ENCODE results near the gene ZFAND4. TPM values are rescaled to one million over a fixed set of nuclear protein-coding genes. Genes with fewer than 3 reads are reported as not detected.
A peak's percentile ranks its signal among the peaks of the same experiment; 100 is the strongest.

The ZFAND4 gene
- total RNA-seq, 2 experiments from 2014 or later: 30.4 to 34.5 TPM

DNA sequence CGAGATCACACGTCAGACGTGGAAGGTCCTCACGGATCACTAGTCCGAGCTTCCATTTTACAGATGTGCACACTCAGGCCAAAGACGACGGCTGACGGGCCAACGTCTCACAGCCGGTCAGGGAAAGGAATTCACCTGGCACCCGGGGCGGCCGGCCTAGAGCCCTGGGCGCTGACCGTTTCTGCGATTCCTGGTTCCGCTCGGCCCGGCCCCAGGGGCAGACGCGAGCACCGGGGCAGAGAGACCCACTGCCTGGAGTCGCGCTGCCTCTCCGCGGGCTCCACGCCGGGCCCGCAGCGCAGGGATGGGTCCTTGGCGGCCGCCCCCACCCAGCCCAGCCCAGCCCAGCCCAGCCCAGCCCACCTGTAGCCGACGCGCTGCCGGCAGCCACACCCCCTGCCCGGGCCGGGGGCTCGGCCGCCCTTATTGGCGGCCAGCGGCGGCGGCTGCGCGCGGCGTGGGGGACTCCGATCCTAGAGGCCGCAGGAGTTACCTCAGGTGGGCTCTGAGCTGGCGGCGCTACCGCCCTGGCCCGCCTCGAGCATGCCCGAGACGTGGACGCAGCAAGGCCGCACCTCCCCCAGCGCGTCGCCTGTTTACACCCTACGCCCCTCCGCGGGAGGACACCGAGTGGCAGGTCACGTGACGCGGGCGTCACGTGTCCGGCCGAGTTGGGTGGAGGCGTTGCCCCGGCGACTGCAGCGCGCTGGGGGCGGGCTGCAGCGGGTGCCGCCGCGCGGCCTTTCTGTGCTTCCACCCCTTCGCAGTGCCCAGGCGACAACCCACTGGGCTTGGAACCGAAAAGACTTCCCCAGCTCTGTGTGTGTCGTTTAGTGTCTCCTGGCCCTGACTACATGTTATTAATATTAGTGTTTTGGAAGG lies 78.1 kb downstream of the ZFAND4 start:
- CTCF ChIA-PET: interaction anchor here (1.0 kb wide), 1 partner anchor 78 kb away, joined by 3 read pairs; the partner anchor contains the start of gene ZFAND4
- H3K27me3 Mint-ChIP-seq: peaks cover 4% of the 10 kb centered on the region
- Histone ChIP-seq H3K4me3 (ENCODE audit: low read length) (peak overlapping the region; percentile 94), H3K27me3 (ENCODE audit: control insufficient read depth in 1 of 2, insufficient read depth in 2 of 2, low read length in 2 of 2) (no peaks in the 10 kb centered on the region), H3K4me1 (ENCODE audit: insufficient read depth, low read length) (peaks cover 12% of the 10 kb centered on the region), H3K9me3 (ENCODE audit: control insufficient read depth in 1 of 2, insufficient read depth in 1 of 2, low read length in 2 of 2) (no peaks in the 10 kb centered on the region), H3K36me3 (ENCODE audit: insufficient read depth, low read length) (peaks cover 7% of the 10 kb centered on the region), H3K27ac (ENCODE audit: low read depth in 1 of 2, low read length in 2 of 2) (peak overlapping the region in 1 of 2 donors; percentile 40)
- H3K4me3 Mint-ChIP-seq: peak overlapping the region; percentile 97
- TF ChIP-seq, protein P1, sequence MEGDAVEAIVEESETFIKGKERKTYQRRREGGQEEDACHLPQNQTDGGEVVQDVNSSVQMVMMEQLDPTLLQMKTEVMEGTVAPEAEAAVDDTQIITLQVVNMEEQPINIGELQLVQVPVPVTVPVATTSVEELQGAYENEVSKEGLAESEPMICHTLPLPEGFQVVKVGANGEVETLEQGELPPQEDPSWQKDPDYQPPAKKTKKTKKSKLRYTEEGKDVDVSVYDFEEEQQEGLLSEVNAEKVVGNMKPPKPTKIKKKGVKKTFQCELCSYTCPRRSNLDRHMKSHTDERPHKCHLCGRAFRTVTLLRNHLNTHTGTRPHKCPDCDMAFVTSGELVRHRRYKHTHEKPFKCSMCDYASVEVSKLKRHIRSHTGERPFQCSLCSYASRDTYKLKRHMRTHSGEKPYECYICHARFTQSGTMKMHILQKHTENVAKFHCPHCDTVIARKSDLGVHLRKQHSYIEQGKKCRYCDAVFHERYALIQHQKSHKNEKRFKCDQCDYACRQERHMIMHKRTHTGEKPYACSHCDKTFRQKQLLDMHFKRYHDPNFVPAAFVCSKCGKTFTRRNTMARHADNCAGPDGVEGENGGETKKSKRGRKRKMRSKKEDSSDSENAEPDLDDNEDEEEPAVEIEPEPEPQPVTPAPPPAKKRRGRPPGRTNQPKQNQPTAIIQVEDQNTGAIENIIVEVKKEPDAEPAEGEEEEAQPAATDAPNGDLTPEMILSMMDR (IDR thresholded peaks at IDR 0.05): no peak
- no peaks in the 10 kb centered on the region for H3K9me3 Mint-ChIP-seq
- peaks cover 30% of the 10 kb centered on the region for H3K36me3 Mint-ChIP-seq (ENCODE audit: low read depth)
- POLR2A ChIA-PET: interaction anchor here (0.6 to 3.8 kb wide), 4 partner anchors 14 to 130 kb away, joined by 3 to 48 read pairs (median 8); partner anchors contain the start of gene ZFAND4
- DNase-seq (peak; percentile 75 to 95 (median 87)), ATAC-seq (ENCODE audit: poor library complexity) (peak; percentile 88)
- peak overlapping the region; percentile 87 for H3K27ac Mint-ChIP-seq
- peaks cover 46% of the 10 kb centered on the region for H3K4me1 Mint-ChIP-seq (ENCODE audit: low read depth)
- intact Hi-C loops (cut with DNase I, micrococcal nuclease): loop anchor here (2.0 to 5.0 kb wide), 3 partner anchors 14 to 122 kb away; partner anchors contain the start of gene ZFAND4 (in 1 of the 2)

DNA sequence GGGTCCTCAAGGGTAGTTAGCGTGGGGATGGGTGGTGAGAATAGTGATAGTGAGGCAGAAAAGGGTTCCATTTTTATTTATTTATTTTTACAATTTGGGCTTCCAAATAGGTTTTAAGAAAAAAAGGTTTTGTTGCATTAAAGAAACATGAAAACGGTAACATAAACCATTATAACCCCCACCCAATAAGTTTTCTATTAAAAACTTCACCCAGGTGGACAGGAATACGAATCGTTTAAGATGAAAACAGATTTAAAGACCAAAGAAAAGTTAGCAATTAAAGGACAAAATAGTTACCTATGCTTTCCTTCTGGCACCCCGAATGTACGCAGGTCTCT lies 78.7 kb downstream of the ZFAND4 start:
- no peak for DNase-seq
- Mint-ChIP-seq H3K27me3 (no peaks in the 10 kb centered on the region), H3K9me3 (peaks cover 2% of the 10 kb centered on the region), H3K36me3 (ENCODE audit: low read depth) (peaks cover 35% of the 10 kb centered on the region), H3K27ac (peak overlapping the region; percentile 87), H3K4me1 (ENCODE audit: low read depth) (peaks cover 46% of the 10 kb centered on the region), H3K4me3 (peak overlapping the region; percentile 97)
- intact Hi-C loops (cut with DNase I, micrococcal nuclease): loop anchor here (2.0 kb wide), 2 partner anchors 13 to 79 kb away; partner anchors contain the start of gene ZFAND4 (in 1 of the 2)
- ATAC-seq (ENCODE audit: poor library complexity): no peak
- H3K27ac ChIP-seq (ENCODE audit: low read depth in 1 of 2, low read length in 2 of 2): peak overlapping the region in 1 of 2 donors; percentile 40
- H3K4me1 ChIP-seq (ENCODE audit: insufficient read depth, low read length): peaks cover 12% of the 10 kb centered on the region
- no peaks in the 10 kb centered on the region for H3K9me3 ChIP-seq (ENCODE audit: control insufficient read depth in 1 of 2, insufficient read depth in 1 of 2, low read length in 2 of 2)
- CTCF ChIA-PET: no interaction called here
- POLR2A ChIA-PET: interaction anchor here (0.6 to 3.8 kb wide), 4 partner anchors 13 to 129 kb away, joined by 3 to 48 read pairs (median 8); partner anchors contain the start of gene ZFAND4
- no peaks in the 10 kb centered on the region for H3K27me3 ChIP-seq (ENCODE audit: control insufficient read depth in 1 of 2, insufficient read depth in 2 of 2, low read length in 2 of 2)
- peak overlapping the region; percentile 94 for H3K4me3 ChIP-seq (ENCODE audit: low read length)
- TF ChIP-seq, protein P1 (IDR thresholded peaks at IDR 0.05): no peak
- H3K36me3 ChIP-seq (ENCODE audit: insufficient read depth, low read length): peaks cover 7% of the 10 kb centered on the region

DNA sequence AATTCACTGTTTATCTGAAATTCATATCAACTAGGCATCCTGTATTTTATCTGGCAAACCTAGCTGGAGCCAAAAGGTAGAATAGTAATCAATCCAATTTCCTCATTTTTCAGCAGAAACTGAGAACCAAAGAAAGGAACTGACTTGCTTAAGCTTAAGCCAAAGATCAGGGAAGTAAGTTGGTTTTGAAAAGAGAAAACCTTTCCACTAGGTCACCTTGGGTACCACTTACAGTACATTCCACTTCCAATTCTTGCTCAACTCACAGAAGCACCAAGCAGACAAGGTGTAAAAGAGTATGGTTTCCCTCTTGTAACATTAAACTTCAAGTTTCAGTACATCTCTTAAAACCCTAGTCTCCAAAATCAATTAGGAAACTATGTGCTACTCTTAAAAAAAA lies 79.6 kb downstream of the ZFAND4 start:
- Mint-ChIP-seq H3K27ac (peak overlapping the region; percentile 87), H3K9me3 (peaks cover 2% of the 10 kb centered on the region), H3K27me3 (no peaks in the 10 kb centered on the region), H3K4me3 (peak overlapping the region; percentile 97), H3K4me1 (ENCODE audit: low read depth) (peaks cover 46% of the 10 kb centered on the region), H3K36me3 (ENCODE audit: low read depth) (peaks cover 41% of the 10 kb centered on the region)
- Histone ChIP-seq H3K36me3 (ENCODE audit: insufficient read depth, low read length) (peaks cover 7% of the 10 kb centered on the region), H3K27ac (ENCODE audit: low read depth in 1 of 2, low read length in 2 of 2) (no peak overlapping the region), H3K4me1 (ENCODE audit: insufficient read depth, low read length) (peaks cover 12% of the 10 kb centered on the region), H3K9me3 (ENCODE audit: control insufficient read depth in 1 of 2, insufficient read depth in 1 of 2, low read length in 2 of 2) (no peaks in the 10 kb centered on the region), H3K27me3 (ENCODE audit: control insufficient read depth in 1 of 2, insufficient read depth in 2 of 2, low read length in 2 of 2) (no peaks in the 10 kb centered on the region), H3K4me3 (ENCODE audit: low read length) (no peak overlapping the region)
- ATAC-seq (ENCODE audit: poor library complexity) (no peak), DNase-seq (peak in 1 of 14 experiments; percentile 20)
- intact Hi-C loops (cut with DNase I, micrococcal nuclease): no loop called here
- POLR2A ChIA-PET: interaction anchor here (2.0 to 3.8 kb wide), 2 partner anchors 12 to 79 kb away, joined by 10 to 48 read pairs; partner anchors contain the start of gene ZFAND4
- CTCF ChIA-PET: no interaction called here
- TF ChIP-seq, protein P1 (IDR thresholded peaks at IDR 0.05): no peak

Measured in CD4-positive, alpha-beta T cell (primary cell).